ENCODE results near the gene NUDT3.

The NUDT3 gene

GRCh38 chr6:34423254-34423653 lies 30.8 kb upstream of the NUDT3 start:
- peaks cover 63% of the 10 kb centered on the region for H3K36me3 ChIP-seq
- no peak for TF ChIP-seq CTCF (IDR thresholded peaks at IDR 0.05)
- H3K27me3 ChIP-seq: no peaks in the 10 kb centered on the region
- H3K4me1 ChIP-seq (ENCODE audit: control insufficient read depth in 1 of 2, insufficient read depth in 1 of 2, low read depth in 1 of 2, low read length in 1 of 2): peaks cover 12 to 16% of the 10 kb centered on the region in 2 experiments
- H3K4me3 ChIP-seq (ENCODE audit: low read depth in 1 of 2, low read length in 1 of 2): no peak overlapping the region
- H3K27ac ChIP-seq: no peak overlapping the region
- H3K9me3 ChIP-seq: no peaks in the 10 kb centered on the region

- Histone ChIP-seq H3K4me3 (ENCODE audit: low read depth in 1 of 2, low read length in 1 of 2) (no peak overlapping the region), H3K36me3 (peaks cover 72% of the 10 kb centered on the region), H3K9me3 (no peaks in the 10 kb centered on the region), H3K27me3 (no peaks in the 10 kb centered on the region), H3K27ac (no peak overlapping the region), H3K4me1 (ENCODE audit: control insufficient read depth in 1 of 2, insufficient read depth in 1 of 2, low read depth in 1 of 2, low read length in 1 of 2) (peaks cover 0 to 5% of the 10 kb centered on the region in 2 experiments)
- no peak for TF ChIP-seq CTCF (IDR thresholded peaks at IDR 0.05)
These were observed 25.9 kb upstream of the NUDT3 start for GRCh38 chr6:34418367-34418766.

- H3K27ac ChIP-seq: no peak overlapping the region
- no peak overlapping the region for H3K4me3 ChIP-seq (ENCODE audit: low read depth in 1 of 2, low read length in 1 of 2)
- H3K4me1 ChIP-seq (ENCODE audit: control insufficient read depth in 1 of 2, insufficient read depth in 1 of 2, low read depth in 1 of 2, low read length in 1 of 2): peaks cover 0 to 5% of the 10 kb centered on the region in 2 experiments
- H3K27me3 ChIP-seq: no peaks in the 10 kb centered on the region
- H3K36me3 ChIP-seq: peaks cover 58% of the 10 kb centered on the region
- no peaks in the 10 kb centered on the region for H3K9me3 ChIP-seq
- no peak for TF ChIP-seq CTCF (IDR thresholded peaks at IDR 0.05)
These were observed 24.5 kb upstream of the NUDT3 start for GRCh38 chr6:34416877-34417371.

- Histone ChIP-seq H3K27ac (peak overlapping the region; percentile 19), H3K4me3 (ENCODE audit: low read depth in 1 of 2, low read length in 1 of 2) (no peak overlapping the region), H3K4me1 (ENCODE audit: control insufficient read depth in 1 of 2, insufficient read depth in 1 of 2, low read depth in 1 of 2, low read length in 1 of 2) (peaks cover 0 to 5% of the 10 kb centered on the region in 2 experiments), H3K27me3 (no peaks in the 10 kb centered on the region), H3K9me3 (no peaks in the 10 kb centered on the region), H3K36me3 (peaks cover 42% of the 10 kb centered on the region)
- peak; percentile 55 for TF ChIP-seq CTCF (IDR thresholded peaks at IDR 0.05)
These were observed 22.8 kb upstream of the NUDT3 start for GRCh38 chr6:34414999-34415858.

GRCh38 chr6:34412643-34413214 lies 20.3 kb upstream of the NUDT3 start:
- H3K9me3 ChIP-seq: no peaks in the 10 kb centered on the region
- no peak for TF ChIP-seq CTCF (IDR thresholded peaks at IDR 0.05)
- no peak overlapping the region for H3K4me3 ChIP-seq (ENCODE audit: low read depth in 1 of 2, low read length in 1 of 2)
- H3K36me3 ChIP-seq: peaks cover 17% of the 10 kb centered on the region
- H3K4me1 ChIP-seq (ENCODE audit: control insufficient read depth in 1 of 2, insufficient read depth in 1 of 2, low read depth in 1 of 2, low read length in 1 of 2): peaks cover 0 to 5% of the 10 kb centered on the region in 2 experiments
- no peaks in the 10 kb centered on the region for H3K27me3 ChIP-seq
- no peak overlapping the region for H3K27ac ChIP-seq
